Stimulated activated CD8-positive, alpha-beta memory T cell treated with anti-CD3 and anti-CD28 coated beads, Interleukin-2, amount 100 ng/mL, for 1 hour (primary cell): ENCODE data around the gene TTLL6.
"Not testable (repeated sequence)": the region's sequence is repeated elsewhere in the genome, so short reads cannot be mapped to it uniquely, and the experiment has no call there.

Source experiments
- DNase-seq, 2 donors: peaks; one replicate each; pipeline ENCODE4 v3.0.0-alpha.2; 2020; ENCODE audit warnings: low read depth in 2 of 2

TTLL6 gene

DNA sequence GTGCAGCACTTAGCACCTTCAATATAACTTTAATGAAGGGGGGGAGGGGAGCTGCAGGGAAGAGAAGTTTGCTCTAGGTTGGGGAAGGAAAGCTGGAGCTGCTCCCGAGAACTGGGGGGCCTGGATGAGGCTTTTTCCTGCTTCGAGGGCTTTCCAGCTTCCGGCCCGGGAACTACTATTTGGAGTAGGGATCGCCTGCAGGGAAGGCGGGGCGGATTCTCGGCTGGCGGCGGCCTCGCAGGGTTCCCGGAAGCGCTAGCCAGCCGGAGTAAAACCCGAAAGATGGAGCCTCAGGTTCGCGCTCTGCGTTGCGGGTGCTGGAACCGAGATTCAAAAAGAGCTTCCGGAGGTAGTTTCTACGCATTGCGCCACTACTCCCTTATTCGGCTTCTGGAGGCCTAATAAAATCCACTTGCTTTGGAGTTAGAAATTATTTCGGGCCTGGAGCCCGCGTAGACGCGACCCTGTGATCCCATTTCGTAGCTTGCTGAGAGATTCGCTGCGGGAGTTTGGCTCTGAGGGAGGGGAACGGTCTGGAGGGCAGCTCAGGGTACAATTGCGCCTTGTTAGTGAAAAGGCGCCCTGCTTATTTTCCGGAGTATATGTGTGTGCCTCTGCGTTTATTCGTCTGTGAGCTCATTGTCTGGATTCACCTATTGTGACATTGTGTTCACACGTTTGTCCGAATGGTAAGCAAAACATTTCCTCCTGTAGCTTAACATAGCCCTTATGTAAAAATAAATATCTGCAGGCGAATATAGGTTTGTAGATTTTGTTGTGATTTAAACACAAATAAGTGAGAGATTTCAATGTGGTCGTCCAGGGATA, 93.4 kb downstream of the TTLL6 start:
- DNase-seq: no peak

DNA sequence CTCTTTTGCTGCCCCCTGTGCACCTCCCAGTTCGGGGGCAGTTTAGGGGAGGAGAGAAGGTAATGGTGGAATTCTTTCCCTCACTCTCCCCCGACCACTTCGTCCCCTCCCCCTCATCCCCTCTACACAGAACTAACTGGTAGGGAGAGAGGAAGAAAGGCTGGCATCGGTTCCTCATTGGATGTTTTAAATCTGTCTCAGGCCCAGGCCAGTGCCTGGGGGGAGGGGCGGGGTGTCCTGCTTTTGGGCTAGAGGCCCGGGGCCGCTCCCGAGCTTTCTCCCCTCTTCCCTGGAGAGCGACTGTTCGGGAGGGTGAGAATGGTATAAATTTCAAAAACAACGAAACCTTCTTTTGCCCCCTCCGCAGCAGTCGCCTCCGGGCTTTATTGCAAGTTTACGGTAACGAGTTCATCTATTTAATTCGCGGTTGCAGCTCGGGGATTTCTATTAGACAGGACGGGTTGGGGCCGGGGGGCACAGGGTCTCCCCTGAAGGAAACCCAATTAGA, 94.1 kb downstream of the TTLL6 start, which contains the start of gene PRAC2:
PRAC2 (plus strand) TSS at position 271 of the 508 bp plus-strand sequence. CDS start 1,226 bp downstream, outside the sequence.
- DNase-seq: no peak

GRCh38 chr17:48722201-48722907, 94.7 kb downstream of the TTLL6 start, which contains the start of gene PRAC1:
TSS of gene PRAC1 (minus strand) at chr17:48722518. CDS start at chr17:48722392, 126 bp downstream.
- DNase-seq: no peak

- no peak for DNase-seq
These were observed 96.0 kb downstream of the TTLL6 start for GRCh38 chr17:48721009-48721402.

DNA sequence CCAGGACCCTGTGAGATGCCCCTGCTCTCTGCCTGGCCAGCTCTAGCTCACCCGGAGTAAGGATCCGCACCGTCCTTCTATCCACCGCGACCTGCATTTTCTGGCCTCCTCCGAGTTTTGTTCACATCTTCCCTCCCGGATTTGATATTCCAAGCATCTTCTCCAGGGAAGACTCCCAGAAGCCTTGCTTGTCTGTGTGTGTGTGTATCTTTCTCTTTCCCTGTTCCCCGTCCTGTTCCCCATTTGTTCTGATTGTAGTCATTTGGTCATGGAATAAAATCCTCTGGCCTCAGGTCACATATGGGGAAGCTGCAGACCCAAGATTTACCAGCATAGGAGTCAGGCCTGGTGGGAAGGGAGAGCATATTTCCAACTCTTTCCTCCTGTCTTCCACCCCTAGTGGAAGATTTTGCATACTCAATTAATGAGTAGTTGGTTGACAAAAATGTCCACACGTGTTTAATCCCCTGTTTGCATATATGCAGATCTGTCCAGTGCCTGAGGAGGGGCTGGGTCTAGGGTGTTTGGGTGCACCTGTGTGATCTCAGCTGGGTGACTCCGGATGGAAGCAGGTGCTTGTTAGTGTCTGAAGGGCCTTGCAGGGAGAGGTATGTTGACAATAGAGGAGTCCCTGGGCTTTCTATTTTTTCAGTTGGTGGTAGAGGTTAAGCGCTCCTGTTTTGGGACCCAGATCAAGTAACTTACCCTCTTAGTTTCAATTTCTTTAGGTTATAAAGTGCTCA, 96.6 kb downstream of the TTLL6 start:
- DNase-seq: no peak

DNA sequence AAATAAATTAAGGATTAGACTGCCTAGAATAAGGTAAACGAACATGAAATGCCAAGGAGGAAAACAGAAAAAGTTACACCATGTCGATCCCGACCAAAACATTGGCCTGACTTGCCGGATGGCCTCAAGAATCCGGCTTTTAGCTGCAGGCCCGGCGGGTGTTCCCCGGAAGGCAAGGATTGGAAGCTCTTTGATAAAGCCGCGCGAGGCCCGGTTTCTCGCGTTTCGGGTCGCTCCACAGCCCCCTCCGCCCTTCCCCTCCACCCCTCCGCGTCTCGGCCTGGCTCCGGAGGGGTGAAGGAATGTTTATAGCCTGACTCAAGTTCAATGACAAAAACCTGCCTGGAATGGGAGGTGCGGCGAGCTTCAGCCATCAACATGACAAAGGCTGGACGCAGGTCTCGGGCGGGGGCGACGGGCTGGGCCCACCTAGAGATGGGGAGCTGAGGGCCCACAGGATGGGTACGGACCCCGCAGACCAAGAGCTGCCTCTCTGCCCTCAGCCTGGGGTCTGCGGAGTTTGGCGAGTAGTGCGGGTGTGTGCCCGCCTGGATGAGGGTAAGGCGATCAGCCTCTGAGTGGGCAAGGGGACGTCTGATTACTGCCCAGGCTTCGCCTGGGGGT, 97.3 kb downstream of the TTLL6 start:
- DNase-seq: no peak

DNA sequence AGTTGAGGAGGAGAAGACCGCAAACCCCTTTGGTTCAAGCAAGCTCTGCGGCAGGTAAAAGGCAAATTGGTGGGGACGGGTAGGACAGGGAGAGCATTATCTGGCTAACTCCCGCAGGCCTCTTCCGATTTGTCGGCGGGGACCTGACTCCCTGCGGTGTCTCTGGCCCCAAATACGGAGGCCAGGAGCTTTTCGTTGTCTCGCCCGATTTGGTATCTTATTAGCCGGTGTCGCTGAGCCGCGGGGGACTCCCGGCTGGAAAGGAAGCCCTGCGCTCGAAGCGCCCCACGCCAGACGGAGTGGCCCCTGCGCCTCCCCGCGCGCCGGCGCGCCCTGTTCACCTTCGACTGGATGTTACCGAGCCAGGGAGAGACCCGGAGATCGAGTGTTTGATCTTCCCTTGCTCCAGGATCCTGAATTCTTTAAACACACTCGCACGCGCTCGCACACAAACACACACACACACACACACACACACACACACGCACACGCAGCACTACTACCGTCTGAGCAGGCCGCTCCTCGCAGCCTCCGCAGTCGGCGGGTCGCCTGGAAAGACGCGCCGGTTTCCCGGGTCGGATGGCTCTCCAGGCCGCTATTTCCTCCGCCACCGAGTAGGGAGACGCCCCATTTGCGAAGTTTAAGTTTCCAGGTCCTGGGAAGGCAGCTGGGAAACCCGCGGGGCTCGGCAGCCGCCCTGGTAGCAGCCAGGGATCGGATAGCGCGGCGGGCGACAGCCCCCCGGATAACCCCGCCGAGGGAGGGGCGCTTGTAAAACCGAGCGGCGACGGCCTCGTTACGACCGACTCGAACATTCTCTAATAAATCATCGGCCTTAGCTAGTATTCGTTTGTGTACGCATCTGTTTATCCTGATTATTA, 98.0 kb downstream of the TTLL6 start:
- DNase-seq: no peak

DNA sequence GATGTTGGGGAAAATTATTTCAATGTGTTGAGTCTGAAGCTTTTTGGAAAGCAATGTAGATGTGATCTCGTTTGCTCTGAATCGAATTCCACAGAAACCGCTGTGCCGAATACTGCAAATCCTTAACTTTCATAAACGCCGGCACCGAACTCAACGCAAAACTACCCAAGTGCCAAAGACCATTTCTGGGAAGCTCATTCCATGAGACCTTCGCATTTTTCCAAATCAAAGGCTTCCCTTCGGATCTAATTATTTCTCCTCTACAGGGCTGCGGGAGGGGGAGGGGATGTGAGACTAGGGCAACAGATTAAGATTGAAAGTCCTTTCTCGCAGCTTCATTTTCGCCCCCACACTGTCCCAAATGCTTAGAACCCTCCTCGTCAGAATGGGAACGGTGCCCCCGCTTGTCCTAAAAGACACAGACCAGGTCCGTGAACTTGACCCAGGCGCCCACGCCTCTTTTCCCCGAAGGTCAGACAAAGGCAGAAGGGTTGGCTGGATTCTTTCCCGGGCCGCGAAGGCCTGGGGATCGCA, 98.7 kb downstream of the TTLL6 start:
- no peak for DNase-seq

DNA sequence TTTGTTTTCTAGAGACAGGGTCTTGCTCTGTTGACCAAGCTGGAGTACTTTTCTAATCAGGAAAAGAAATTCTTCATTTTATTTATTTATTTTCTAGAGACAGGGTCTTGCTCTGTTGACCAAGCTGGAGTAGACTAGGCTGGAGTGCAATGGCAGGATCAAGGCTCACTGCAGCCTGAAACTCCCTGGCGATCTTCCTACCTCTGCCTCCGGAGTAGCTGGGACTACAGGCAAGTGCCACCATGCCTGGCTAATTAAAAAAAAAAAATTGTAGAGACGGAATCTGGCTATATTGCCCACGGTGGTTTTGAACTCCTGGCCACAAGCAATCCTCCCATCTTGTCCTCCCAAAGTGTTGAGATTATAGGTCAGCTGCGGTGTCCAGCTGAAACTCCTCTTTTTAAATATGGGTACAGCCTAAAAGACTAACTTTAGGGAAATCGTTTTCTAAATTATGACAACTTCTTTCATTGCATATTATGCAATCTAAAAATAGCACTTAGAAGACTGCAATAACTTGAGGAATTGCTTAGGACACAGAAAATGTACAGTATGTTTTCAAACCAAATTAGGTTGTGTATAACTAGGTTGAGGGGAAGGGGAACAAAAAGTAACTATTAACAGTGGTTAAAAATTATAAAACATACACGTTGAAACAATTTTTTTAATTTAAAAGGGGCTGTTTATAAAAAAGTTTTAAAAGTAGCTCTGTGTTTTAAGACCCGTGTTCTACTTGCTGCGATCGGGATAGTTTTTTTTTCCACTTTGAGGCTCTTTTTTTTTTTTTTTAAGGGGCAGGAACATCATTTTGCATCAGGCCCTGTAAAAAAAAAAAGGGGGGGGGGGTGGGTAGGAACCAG, 99.4 kb downstream of the TTLL6 start:
- no peak for DNase-seq

GRCh38 chr17:48716549-48716948, 100.5 kb downstream of the TTLL6 start:
- not testable (repeated sequence) for DNase-seq

DNA sequence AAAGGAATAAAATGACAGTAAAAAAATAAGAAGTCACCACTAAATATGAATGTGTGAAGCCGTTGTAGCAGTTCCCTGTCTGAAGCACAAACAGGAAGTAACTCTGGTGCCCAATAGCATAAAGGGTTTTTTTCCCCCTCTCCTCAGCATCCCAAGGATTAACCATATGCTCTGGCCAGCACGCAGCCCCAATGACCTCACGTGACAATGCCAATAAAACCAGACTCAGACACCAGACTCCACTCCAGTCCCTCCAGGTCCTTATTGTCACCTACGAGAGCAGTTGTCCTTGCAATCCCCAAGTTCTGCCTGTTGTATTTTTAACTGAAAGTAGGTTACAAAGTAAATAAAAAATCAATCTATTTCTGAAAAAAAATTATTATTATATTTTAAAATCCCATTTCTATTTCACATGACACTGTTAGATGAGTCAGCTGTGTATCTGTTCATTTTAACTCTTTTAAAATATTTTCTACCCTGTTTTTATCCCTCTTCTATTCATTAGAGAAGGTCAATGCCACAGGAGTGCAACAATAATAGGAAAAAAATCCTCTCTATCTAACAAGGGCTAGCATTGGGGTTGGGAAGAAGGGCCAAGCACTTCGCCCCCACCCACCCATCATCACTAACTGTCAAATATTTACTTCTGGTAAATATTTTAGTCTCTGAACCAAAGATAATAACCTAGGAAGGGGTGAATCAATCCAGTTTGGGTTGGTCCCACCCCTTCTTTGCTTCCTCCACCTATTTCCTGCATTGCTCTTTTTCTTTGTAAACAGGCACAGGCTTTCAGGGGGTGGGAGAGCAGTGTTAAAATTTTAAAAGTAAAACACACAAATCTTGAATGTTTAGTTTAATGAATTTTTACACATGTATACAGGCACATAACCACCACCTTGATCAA, 101.3 kb downstream of the TTLL6 start:
- no peak for DNase-seq
